ENCODE results near the gene TOMM40.

GRCh38 chr19:44927746-44928145 is 36.7 kb downstream of the TOMM40 start:
- TF ChIP-seq POLR2A (IDR thresholded peaks at IDR 0.05) = no peak
- TF ChIP-seq CTCF (IDR thresholded peaks at IDR 0.05) = no peak
